GM19397 (cell line): ENCODE results near the gene CFAP97.
A peak's percentile ranks its signal among the peaks of the same experiment; 100 is the strongest.
"Not testable (repeated sequence)": the region's sequence is repeated elsewhere in the genome, so short reads cannot be mapped to it uniquely, and the experiment has no call there.

Experiments used
- ATAC-seq: cut with Tn5 transposase; IDR thresholded peaks from one replicate; pipeline ENCODE4 v1.9.1; 2021; ENCODE audit warnings: mild to moderate bottlenecking, moderate library complexity; ENCODE audit not compliant: unreplicated experiment

CFAP97 gene

DNA sequence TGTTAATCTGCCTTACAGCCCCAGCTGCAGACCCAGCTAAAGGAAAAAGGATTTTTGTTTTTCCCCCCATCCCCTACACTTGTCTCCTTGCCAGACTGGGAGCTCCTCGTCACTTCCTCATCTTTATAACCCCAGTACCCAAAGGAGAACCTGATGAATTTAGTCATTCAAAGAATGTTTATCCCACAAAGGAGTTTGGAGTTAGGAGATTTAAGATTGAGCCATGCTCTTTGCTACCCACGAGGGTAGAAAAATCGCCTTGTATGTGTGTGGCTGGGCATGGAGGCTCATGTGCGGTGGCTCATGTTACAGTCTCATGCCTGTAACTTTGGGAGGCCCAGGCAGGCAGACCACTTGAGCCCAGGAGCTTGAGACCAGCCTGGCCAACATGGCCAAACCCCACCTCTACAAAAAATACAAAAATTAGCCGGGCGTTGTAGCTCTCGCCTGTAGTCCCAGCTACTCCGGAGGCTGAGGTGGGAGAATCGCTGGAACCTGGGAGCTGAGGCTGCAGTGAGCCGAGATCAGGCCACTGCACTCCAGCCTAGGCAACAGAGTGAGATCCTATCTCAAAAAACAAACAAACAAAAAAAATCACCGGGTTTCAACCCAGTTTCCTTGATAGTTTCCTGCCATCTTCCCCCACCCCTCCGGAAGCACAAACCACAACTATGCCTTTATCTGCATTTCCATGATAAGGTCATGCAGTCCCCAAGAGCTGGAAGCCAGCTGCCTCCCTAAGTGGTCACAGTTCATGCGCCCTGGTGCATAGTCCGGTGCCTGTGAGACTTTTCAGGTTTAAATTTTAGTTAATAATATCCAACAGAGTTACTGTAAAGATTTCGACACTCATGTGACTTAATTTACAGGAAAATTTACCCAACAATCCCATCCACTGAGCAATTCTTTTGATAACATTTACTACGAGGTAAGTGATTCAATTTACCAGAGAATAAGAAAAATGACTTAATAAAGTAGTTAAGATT lies 1.5 kb downstream of the CFAP97 start:
- ATAC-seq: no peak

DNA sequence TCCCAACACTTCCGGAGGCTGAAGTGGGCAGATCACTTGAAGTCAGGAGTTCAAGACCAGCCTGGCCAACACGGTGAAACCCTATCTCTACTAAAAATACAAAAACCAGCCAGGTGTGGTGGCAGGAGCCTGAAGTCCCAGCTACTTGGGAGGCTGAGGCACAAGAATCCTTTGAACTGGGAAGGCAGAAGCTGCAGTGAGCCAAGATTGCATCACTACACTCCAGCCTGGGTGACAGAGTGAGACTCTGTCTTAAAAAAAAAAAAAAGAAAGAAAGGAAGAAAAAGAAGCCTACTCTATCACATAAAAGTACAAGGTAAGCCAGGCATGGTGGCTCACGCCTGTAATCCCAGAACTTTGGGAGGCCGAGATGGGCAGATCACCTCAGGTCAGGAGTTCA lies 5.6 kb downstream of the CFAP97 start:
- ATAC-seq: not testable (repeated sequence)

DNA sequence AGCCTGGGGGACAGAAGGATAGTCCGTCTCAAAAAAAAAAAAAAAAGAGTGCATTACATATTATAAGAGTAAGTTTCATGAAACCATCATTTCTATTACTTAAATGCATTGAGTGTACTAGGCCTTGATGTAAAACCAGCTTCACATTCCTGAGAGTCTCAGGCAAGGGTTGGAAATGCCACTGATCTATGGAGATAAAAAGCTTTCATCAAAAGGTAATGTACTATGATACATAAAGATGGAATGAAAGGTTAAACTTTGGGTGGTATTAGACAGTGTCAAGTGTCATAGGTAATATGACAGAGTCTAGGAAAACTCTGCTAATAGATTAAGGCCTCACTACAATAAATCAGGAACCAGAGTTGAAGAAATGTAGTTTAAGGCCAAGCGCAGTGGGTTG lies 7.4 kb downstream of the CFAP97 start:
- no peak for ATAC-seq

DNA sequence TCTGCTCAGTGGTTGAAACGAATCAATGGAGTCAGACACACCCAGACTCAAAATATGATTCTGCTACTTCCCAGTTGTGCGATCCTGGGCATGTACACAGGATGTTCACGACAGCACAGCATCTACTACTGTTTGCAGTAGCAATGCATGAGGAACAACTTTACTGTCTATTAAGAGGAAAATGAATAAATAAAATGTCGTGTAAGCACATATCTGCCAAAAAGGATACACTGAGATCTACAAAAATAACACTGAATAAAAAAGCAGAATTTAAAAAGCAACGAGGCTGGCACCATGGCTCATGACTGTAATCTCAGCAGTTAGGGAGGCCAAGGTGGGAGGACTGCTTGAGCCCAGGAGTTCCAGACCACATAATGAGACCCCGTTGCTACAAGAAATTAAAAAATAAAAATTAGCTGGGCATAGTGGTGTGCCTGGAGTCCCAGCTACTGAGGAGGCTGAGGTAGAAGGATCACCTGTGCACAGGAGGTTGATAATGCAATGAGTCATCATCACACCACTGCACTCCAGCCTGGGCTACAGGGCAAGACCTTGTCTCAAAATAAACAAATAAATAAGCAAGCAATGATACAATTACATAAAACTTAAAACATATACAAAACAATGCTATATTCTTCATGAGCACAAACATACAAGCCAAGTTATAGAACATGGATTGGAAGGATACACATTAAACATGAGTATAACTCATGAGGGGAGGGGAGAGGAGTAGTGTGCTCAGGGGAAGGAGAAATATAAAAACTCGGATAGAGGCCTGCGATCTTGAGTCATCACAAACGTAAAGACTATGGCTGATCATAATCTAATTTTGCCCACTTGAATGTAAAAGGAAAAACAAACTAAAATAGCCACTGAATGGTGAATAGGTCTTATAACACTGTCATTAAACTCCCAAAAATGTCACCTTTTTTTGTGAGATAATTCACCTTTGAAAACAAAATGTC lies 8.6 kb downstream of the CFAP97 start:
- ATAC-seq: no peak

DNA sequence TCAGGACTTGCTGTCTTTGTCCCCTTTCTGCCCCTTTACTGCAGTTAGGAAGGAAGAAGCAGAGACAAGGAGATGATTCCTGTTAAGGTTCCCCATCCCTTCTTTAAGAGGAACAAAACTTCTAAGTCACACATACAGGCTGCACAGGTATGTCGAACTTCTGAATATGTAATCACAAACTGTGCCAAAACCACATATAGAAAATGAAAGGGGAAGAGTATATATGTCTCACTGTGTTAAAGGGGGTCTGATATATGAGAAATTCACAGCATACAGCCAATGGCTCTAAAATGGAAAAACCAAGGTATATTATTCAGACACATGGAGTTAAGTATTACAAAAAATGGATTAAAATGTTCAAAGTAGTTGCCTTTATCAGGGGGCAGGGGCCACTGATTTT lies 11.7 kb downstream of the CFAP97 start:
- peak; percentile 61 for ATAC-seq

DNA sequence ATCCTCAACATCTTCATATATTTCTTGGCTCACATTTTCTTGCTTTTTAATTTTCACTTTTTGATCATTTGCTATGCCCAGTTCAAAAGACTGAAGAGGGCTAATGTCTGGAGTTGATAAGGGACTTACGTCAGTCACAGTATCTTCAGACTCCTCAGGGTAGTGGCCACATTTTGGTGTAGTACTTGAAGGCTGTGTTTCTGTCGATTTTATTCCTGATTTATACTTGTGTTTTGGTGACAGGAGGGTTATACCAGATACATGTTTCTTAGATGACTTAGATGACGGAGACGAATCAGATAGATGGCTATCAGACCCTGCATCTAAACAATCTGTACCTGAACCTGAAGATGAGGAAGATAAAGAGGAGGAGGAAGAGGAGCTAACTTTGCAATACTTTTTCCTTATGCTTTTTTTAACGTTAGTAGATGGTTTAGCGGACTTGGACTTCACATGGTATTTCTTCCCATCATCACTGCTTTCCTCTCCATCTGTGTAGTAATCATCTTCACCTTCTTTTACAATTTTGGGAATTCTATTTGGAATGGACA lies 13.4 kb downstream of the CFAP97 start:
- ATAC-seq: no peak

DNA sequence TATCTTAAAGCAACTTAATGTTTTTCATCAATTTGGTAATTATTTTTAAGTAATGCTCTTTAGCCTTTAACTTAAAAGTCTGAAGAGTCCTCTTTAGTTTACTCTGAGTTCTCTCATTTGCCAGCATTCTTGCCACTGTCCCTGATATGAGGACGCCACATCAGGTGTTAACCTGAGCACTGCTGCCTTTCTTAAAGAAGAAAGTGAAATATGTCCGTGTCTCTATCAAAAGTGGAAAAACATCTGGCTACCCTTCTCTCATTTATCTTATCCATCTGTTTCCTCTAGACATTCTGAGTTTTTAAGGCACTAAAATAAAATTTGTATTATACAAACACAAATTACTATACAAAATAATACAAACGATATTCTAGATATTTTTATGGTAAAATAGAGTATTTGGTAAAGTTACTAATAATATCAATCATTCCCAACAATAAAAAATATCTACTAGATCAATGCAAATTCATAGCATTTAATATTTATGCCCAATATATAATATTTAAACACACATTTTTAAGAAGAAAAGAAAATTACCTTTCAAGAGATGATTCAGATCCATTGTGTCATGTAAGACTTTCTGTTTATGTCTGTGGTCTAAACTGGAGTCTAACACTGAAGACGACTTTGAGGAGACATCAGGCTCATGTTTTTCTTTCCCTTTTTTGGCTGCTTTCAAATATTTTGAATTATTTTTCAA lies 14.0 kb downstream of the CFAP97 start:
- ATAC-seq: no peak

DNA sequence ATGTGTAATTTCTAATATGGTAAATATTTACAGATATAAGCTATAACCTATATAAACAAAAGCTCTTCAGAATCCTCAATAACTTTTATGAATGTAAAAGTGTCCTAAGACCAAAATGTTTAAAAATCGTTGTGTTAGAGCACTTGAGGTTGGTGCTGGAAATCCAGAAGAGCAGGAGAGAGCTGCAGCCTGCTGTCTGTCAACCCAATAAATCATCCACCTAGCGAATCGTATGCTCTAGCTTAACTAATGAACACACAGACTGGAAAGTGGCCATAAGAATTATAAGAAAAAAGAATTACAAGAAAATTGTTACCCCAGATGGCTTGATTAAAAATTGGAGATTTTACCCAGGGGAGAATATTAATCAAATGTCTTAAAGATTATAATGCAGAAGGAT lies 17.0 kb downstream of the CFAP97 start:
- no peak for ATAC-seq

DNA sequence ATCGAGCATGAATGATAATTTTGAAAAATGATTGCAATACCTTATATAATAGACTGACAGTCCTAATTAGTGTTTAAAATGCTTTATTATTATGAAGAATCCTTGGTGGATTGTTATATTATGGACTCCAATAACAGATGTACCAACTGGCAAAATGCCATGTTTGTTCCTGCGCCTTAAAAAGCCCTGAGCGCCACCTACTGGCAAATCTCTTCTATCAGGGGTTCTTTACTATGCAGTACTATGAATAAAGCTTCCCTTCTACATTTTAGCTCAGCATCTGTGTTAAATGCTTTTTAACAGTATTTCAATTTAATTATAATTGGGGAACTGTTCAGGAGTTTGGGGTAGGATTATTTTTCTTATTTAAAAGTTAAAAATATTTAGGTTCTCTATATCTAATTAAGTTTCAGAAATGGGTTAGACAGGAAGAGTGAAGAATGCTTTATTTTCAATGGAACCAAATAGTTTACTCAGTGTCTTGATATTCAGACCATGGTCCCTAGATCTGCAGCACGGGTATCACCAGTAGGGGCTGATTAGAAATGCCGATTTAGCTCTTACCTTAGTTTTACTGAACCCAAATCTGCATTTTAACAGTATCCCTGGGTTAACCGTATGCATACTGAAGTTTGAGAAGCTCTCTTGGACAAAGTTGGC lies 20.0 kb downstream of the CFAP97 start:
- ATAC-seq: no peak

DNA sequence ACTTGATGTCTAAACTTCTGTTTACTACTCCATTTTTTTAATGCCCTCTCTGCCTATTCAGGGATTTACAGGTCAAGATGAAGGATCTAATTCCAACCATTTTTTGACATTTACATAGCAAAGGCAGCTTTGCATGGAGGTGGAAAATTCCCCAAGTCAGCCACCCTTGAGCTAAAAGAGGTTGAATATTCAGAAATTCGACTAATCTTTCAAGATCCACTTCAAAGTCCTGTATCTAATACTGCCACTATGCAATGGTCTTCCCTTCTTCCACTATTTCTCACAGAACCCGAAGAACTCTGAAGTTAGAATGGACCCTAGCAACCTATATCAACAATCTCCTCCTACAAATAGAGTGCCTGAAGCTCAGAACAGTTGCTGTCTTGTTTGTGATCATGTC lies 21.6 kb downstream of the CFAP97 start:
- ATAC-seq: no peak

DNA sequence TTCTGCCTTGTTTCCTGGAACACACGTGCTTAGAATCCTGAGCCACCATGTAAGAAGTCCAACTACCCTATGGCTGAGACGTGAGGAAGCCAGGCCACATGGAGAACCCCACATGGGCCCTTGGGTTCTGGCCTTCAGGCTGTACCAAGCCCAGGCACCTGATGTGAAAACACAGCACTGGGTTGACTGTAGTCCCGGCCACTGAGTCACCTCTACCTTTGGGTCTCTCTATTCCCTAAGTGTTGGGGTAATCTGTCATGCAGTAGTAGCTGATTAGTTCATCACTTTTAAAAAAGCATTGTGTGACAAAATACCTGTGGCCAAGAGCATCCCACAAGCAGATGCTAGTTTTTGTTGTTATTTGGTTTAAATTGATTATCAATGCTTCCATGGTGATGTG lies 24.3 kb downstream of the CFAP97 start:
- ATAC-seq: no peak

DNA sequence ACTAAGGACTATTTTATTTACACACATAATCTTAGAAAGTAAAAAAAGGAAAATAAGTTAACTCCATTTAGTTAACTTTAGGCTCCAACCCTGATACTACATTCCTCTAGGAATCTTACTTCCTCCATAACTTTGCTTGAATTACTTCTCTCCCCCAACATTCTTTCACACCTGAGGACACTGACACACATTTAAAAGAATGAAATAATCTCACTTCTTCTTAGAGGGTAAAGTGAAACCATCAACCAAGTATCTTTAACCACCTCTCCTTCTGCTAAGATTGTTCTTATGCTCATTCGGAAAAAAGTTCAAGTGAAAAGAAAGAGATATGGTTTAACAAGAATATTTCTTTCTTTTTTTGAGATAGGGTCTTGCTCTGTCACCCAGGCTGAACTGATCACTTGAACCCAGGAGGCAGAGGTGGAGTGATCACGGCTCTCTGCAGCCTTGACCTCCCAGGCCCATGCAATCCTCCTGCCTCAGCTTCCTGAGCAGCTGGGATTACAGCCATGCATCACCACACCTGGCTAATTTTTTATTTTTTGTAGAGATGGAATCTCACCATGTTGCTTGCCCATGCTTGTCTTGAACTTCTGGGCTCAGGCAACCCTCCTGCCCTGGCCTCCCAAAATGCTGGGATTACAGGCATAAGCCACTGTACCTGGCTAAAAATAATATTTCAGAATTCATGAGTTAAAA lies 32.3 kb downstream of the CFAP97 start:
- peak; percentile 71 for ATAC-seq

DNA sequence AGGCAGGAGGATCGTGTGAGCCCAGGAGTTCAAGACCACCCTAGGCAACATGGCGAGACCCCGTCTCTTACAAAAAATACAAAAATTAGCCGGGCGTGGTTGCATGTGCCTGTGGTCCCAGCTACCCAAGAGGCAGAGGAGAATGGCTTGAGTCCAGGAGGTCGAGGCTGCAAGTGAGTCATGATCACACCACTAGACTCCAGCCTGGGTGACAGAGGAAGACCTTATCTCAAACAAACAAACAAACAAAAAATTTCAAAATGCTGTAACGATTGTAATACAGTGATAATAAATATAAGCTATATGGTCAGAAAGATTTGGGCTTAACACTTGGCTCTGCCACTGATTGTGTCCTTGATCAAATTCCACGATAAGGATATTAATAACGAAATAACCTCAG lies 36.6 kb downstream of the CFAP97 start:
- ATAC-seq: no peak

DNA sequence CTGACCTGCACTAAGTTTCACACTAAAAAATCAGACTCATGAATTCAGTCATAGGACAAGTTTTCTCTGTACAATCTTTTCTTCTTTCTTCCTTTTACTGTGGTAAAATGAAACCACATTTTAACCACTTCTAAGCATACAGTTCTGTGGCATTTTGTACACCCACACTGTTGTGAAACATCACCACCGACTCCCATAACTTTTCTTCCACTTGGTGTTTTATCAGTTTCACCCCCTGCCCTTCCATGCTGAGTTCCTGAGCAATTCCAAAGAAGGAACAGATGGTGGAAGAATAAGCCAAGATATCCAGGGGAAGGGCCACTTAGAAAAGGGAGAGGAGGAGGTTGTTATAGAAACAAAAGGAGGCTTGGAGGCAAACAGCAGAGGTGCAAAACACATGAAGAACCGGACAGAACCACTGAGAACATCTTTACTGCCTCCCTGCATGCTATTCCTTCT lies 38.2 kb downstream of the CFAP97 start:
- ATAC-seq: peak; percentile 82

DNA sequence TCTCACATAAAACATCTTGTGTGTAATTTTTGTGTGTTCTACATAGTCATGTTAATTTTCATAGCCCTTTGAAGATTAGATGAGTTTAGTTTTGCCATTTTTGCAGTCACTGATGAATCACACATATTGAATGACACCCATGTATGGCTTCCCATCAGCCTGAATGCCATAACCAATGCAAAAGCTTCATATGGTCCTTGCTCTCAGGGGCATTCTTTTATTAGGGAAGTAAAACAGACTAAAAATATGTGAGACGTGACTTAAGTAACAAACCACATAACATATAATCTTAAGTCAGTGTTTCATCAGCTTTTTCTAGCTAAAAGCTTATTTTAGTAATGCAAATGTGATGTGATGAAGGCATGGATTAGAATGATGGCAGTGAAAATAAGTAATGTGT lies 52.5 kb downstream of the CFAP97 start:
- no peak for ATAC-seq

DNA sequence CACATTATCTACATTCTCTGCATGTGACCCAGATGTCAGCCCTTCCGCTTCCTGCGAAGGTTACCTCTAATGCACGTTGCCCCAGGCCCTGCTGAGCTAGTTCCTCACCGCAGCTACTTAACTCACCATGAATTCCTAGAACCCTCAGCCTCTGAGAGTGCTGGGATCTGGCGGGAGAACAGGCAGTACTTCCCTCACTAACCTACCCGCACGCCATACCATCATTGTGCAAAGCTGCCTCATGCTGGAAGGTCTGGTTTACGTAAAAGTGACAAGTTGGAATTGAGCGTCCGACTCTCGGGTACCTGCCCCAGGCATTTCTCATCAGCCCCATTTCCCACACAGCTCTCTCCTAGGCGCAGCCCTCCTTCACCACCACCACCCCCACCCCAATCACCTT lies 54.4 kb downstream of the CFAP97 start:
- ATAC-seq: no peak

DNA sequence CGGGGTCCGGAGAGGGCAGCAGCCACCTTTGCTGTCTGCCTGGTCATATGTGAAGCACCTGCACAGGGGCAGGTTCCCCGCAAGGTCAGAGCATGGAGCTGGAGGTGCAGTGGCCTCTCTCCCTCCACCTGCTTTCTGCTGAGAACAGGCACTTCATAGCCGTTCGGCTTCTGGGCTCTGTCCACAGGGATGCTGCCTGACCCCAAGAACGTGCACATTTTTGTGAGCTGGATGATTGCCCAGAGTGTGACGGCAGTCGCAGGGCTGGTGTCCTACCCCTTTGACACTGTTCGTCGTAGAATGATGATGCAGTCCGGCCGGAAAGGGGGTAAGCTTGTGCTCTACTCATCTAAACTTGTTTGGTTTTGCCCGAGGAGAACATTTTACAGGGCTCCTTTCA lies 58.2 kb downstream of the CFAP97 start:
- ATAC-seq: no peak

DNA sequence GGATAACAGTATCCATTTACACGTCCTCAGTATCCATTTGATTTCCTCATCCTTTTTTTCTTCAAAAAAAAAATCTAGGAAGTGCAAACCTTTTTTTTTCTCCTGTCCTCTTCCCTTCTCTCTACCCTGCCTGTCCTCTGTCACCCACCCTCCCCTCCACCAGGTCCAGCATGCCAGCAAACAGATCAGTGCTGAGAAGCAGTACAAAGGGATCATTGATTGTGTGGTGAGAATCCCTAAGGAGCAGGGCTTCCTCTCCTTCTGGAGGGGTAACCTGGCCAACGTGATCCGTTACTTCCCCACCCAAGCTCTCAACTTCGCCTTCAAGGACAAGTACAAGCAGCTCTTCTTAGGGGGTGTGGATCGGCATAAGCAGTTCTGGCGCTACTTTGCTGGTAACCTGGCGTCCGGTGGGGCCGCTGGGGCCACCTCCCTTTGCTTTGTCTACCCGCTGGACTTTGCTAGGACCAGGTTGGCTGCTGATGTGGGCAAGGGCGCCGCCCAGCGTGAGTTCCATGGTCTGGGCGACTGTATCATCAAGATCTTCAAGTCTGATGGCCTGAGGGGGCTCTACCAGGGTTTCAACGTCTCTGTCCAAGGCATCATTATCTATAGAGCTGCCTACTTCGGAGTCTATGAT lies 59.1 kb downstream of the CFAP97 start:
- ATAC-seq: no peak

DNA sequence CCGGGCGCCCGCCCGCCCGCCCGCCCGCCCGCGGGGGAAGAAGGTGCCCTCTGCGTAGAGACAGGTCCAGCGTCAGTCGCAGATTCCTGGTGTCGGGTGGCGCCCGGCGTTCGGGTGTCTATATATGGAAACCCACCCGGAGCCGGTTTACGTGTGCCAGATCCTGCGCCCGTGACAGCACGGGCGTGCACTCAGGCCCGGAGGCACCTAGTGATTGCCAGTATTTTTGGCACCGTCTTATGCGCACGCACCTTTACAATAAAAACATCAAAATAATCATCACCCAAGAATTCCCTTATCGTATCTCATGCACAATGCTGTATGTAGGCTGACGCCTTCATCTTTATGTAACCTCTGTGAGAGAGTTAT lies 60.2 kb downstream of the CFAP97 start:
- ATAC-seq: no peak
